CD4-positive, alpha-beta T cell (primary cell): ENCODE results near the gene CR2. TPM values are rescaled to one million over a fixed set of nuclear protein-coding genes. Genes with fewer than 3 reads are reported as not detected.
"Not testable (repeated sequence)": the region's sequence is repeated elsewhere in the genome, so short reads cannot be mapped to it uniquely, and the experiment has no call there.

Experiments used
- ATAC-seq: fragments of 200-7000 bp; cut with Tn5 transposase; one replicate; pipeline ENCODE4 v1.10.0; 2022; ENCODE audit warnings: mild to moderate bottlenecking; ENCODE audit not compliant: poor library complexity
- CTCF ChIA-PET: fragments of 350-600 bp; sonication (Branson Sonifier 250); formaldehyde crosslinking; loops from one replicate; lab custom pipeline; 2021; ENCODE audit warnings: antibody characterized with exemption, inconsistent platforms; lab: Charles Lee
- POLR2A ChIA-PET: fragments of 350-600 bp; sonication (Branson Sonifier 250); formaldehyde crosslinking; loops from one replicate; lab custom pipeline; 2021; ENCODE audit warnings: antibody characterized with exemption, inconsistent platforms; lab: Charles Lee
- DNase-seq, 14 experiments: peaks; one replicate each; pipeline ENCODE4 v3.0.0-alpha.2; 2013 to 2020; ENCODE audit warnings: mixed read lengths in 2 of 14
- H3K27ac ChIP-seq, 2 donors: one replicate each; pipeline versions ENCODE4 v1.5.1 to v1.7.0; 2013; ENCODE audit warnings: low read length in 2 of 2, low read depth in 1 of 2, mild to moderate bottlenecking in 1 of 2
- H3K27me3 ChIP-seq, 2 experiments: 1 replicate in 1 of 2; 2 replicates in 1 of 2; pipeline versions ENCODE4 v1.6.1 to v1.7.0; 2013; ENCODE audit warnings: low read length in 2 of 2, control low read depth in 1 of 2, mild to moderate bottlenecking in 1 of 2, moderate library complexity in 1 of 2; ENCODE audit not compliant: insufficient read depth in 2 of 2, control insufficient read depth in 1 of 2
- H3K36me3 ChIP-seq: one replicate; pipeline ENCODE4 v1.6.1; 2013; ENCODE audit warnings: low read length, control low read depth; ENCODE audit not compliant: insufficient read depth
- H3K4me1 ChIP-seq: one replicate; pipeline ENCODE4 v1.6.1; 2013; ENCODE audit warnings: low read length, control low read depth; ENCODE audit not compliant: insufficient read depth
- H3K4me3 ChIP-seq: one replicate; pipeline ENCODE4 v1.5.1; 2013; ENCODE audit warnings: mild to moderate bottlenecking, low read length, moderate library complexity
- H3K9me3 ChIP-seq, 2 experiments: 1 replicate in 1 of 2; 2 replicates in 1 of 2; pipeline versions ENCODE4 v1.6.1 to v1.7.0; 2013; ENCODE audit warnings: low read length in 2 of 2, mild to moderate bottlenecking in 2 of 2, control low read depth in 1 of 2, moderate library complexity in 1 of 2; ENCODE audit not compliant: control insufficient read depth in 1 of 2, insufficient read depth in 1 of 2
- H3K27ac Mint-ChIP-seq: one replicate; pipeline ENCODE4 v1.8.0; 2020; ENCODE audit warnings: mixed read lengths
- H3K27me3 Mint-ChIP-seq: one replicate; pipeline ENCODE4 v1.8.0; 2021; ENCODE audit warnings: mixed read lengths
- H3K36me3 Mint-ChIP-seq: one replicate; pipeline ENCODE4 v1.8.0; 2021; ENCODE audit warnings: low read depth, mixed read lengths
- H3K4me1 Mint-ChIP-seq: one replicate; pipeline ENCODE4 v1.8.0; 2021; ENCODE audit warnings: low read depth, mixed read lengths
- H3K4me3 Mint-ChIP-seq: one replicate; pipeline ENCODE4 v1.8.0; 2020; ENCODE audit warnings: mild to moderate bottlenecking, mixed read lengths
- H3K9me3 Mint-ChIP-seq: one replicate; pipeline ENCODE4 v1.8.0; 2020; ENCODE audit warnings: mixed read lengths
- intact Hi-C, 2 experiments: fragments of 100-400 bp; cut with DNase I in 1 of 2; cut with micrococcal nuclease in 1 of 2; formaldehyde crosslinking; loops; one replicate each; pipeline versions ENCODE4 v1.15.1 to v1.9.0; 2023 to 2025; cut with DNase I, micrococcal nuclease
- total RNA-seq, 174 experiments: library from RNA in 2 of 174; stranded (reverse) in 2 of 174; gene quantifications; one replicate each; pipeline ENCODE4 v1.2.3 and lab custom pipeline; 2021 to 2026

The CR2 gene
- total RNA-seq, 2 experiments from 2014 or later: 1.2 TPM

DNA sequence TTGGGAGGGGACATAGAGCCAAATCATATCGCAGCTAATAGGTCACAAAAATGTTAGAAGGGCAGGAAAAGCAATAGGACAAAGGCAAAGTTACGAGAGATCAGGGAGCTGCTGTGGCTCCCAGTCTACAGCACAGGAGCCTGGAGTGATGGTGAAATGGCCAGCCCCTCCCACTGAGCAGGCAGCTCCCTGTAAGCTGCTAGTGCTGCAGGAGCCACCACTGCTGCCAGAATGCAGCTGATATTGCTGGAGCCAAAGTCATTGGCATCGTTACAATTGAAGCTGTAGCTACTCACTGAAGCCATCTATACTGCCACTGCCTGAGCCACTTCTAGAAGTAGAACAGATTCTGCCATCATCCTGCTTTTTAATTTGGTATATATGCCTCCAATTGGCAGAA is 71.1 kb downstream of the CR2 start:
- H3K9me3 ChIP-seq, DNase-seq, H3K27me3 Mint-ChIP-seq, ATAC-seq, H3K27ac ChIP-seq, POLR2A ChIA-PET, CTCF ChIA-PET, H3K9me3 Mint-ChIP-seq, H3K4me3 ChIP-seq, H3K27ac Mint-ChIP-seq, H3K4me1 ChIP-seq, H3K36me3 Mint-ChIP-seq, H3K36me3 ChIP-seq, H3K4me1 Mint-ChIP-seq, H3K27me3 ChIP-seq, intact Hi-C loops, H3K4me3 Mint-ChIP-seq: not testable (repeated sequence)

DNA sequence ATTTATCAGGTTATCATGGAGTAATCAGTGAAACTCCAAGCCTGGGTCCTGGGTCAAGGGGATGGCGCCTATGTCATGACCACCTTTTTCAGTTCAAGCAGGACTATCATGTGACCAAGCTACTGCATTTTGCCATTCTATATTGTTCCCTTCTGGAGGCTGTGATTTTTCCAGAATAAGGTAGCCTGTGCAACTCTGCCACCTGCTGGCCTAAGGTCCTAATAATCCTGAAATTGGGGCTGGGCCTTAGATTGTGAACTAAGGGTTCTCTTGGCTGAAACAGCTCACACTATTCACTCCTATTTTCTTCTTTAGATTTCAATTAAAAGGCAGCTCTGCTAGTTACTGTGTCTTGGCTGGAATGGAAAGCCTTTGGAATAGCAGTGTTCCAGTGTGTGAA is 74.3 kb downstream of the CR2 start:
- H3K36me3 Mint-ChIP-seq, H3K4me3 ChIP-seq, H3K4me1 Mint-ChIP-seq, POLR2A ChIA-PET, H3K27me3 ChIP-seq, H3K4me1 ChIP-seq, H3K36me3 ChIP-seq, H3K27me3 Mint-ChIP-seq, H3K9me3 ChIP-seq, ATAC-seq, H3K27ac Mint-ChIP-seq, DNase-seq, H3K27ac ChIP-seq, H3K4me3 Mint-ChIP-seq, CTCF ChIA-PET, H3K9me3 Mint-ChIP-seq, intact Hi-C loops: not testable (repeated sequence)

DNA sequence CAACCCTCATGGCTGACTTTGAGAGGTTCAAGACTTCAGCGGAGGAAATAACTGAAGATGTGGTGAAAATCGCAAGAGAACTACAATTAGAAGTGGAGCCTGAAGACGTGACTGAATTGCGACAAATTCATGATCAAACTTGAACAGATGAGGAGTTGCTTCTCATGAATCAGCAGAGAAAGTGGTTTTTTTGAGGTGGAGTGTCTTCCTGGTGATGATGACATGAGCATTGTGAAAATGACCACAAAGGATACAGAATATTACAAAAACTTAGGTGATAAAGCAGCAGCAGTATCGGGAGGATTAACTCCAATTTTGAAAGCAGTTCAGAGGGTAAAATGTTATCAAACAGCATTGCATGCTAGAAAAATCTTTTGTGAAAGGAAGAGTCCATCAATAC is 82.1 kb downstream of the CR2 start:
- H3K27me3 ChIP-seq, H3K9me3 Mint-ChIP-seq, H3K9me3 ChIP-seq, CTCF ChIA-PET, POLR2A ChIA-PET, ATAC-seq, H3K27me3 Mint-ChIP-seq, H3K4me1 ChIP-seq, H3K27ac Mint-ChIP-seq, H3K36me3 Mint-ChIP-seq, DNase-seq, H3K4me3 ChIP-seq, H3K27ac ChIP-seq, intact Hi-C loops, H3K36me3 ChIP-seq, H3K4me1 Mint-ChIP-seq, H3K4me3 Mint-ChIP-seq: not testable (repeated sequence)

Other genes starting within 250 kb of the CR2 start
- gene CD55, start 132.7 kb upstream of the CR2 start, total RNA-seq: 100 to 1,000 TPM; 218 to 229 TPM
- gene CR1, start 41.8 kb downstream of the CR2 start, total RNA-seq: 1 to 10 TPM; 2.8 to 3.1 TPM
- gene CR1L, start 190.8 kb downstream of the CR2 start, total RNA-seq: not detected